GM20000 (cell line): ENCODE data around the gene TUBB4B.

Experiments used
- DNase-seq: peaks from one replicate; pipeline ENCODE4 v3.0.0; 2012; ENCODE audit warnings: low spot score
- CTCF ChIP-seq: IDR thresholded peaks from 2 replicates; pipeline ENCODE4 v1.5.1; 2012; ENCODE audit warnings: mild to moderate bottlenecking, control low read depth; ENCODE audit errors: extremely low read depth, missing control alignments

TUBB4B gene

GRCh38 chr9:137280474-137281344 is 39.6 kb downstream of the TUBB4B start:
- DNase-seq = peak; percentile 87
- peak; percentile 68 for TF ChIP-seq CTCF

- no peak for TF ChIP-seq CTCF
- DNase-seq = peak; percentile 40
Measured at GRCh38 chr9:137281345-137282116, 40.4 kb downstream of the TUBB4B start.

GRCh38 chr9:137286975-137287383 is 45.9 kb downstream of the TUBB4B start:
- peak; percentile 35 for TF ChIP-seq CTCF
- peak; percentile 82 for DNase-seq

GRCh38 chr9:137293094-137293481 is 52.0 kb downstream of the TUBB4B start:
- TF ChIP-seq CTCF = no peak
- no peak for DNase-seq
